IMR-90 (cell line): Measurements from ENCODE around the gene RAB38. TPM values are rescaled to one million over a fixed set of nuclear protein-coding genes. Genes with fewer than 3 reads are reported as not detected.

Source experiments
- ATAC-seq: fragments of 200-7000 bp; cut with Tn5 transposase; 2 replicates; pipeline ENCODE4 v1.9.1; 2020; ENCODE audit warnings: low read depth, mild to moderate bottlenecking, moderate library complexity
- BruUV-seq: library from RNA; stranded (reverse); fragments of 400-500 nt; replicated peaks from 2 replicates; lab custom pipeline; 2021; lab: Mats Ljungman, UMichigan
- CTCF ChIA-PET: fragments of 300-600 bp; formaldehyde crosslinking; extraction: SDS; loops from one replicate; lab custom pipeline; 2021; ENCODE audit warnings: antibody characterized with exemption; lab: Yijun Ruan, JAX
- POLR2A ChIA-PET: fragments of 300-600 bp; sonication (Branson Sonifier 250); formaldehyde crosslinking; loops from one replicate; lab custom pipeline; 2022; ENCODE audit warnings: antibody characterized with exemption; ENCODE audit not compliant: unreplicated experiment; lab: Charles Lee
- DNase-seq: peaks from one replicate; pipeline ENCODE4 v3.0.0; 2013
- H2AFZ ChIP-seq: replicated peaks from 2 replicates; pipeline ENCODE3; 2013; ENCODE audit warnings: low read length, mild to moderate bottlenecking; ENCODE audit not compliant: poor library complexity
- H2AK5ac ChIP-seq: 2 replicates; pipeline ENCODE4 v1.6.1; 2013; ENCODE audit warnings: low read depth, low read length, inconsistent platforms
- H2AK9ac ChIP-seq: replicated peaks from 2 replicates; pipeline ENCODE3; 2013; ENCODE audit warnings: mild to moderate bottlenecking, low read depth, low read length, moderate library complexity; ENCODE audit not compliant: poor library complexity
- H2BK120ac ChIP-seq: 2 replicates; pipeline ENCODE4 v1.6.1; 2013; ENCODE audit warnings: low read depth, low read length, inconsistent platforms
- H2BK15ac ChIP-seq: 3 replicates; pipeline ENCODE4 v1.6.1; 2013; ENCODE audit warnings: low read depth, low read length, inconsistent platforms
- H2BK20ac ChIP-seq: 2 replicates; pipeline ENCODE4 v1.6.1; 2013; ENCODE audit warnings: low read depth, mild to moderate bottlenecking, inconsistent platforms, low read length, moderate library complexity
- H2BK5ac ChIP-seq: 2 replicates; pipeline ENCODE4 v1.6.1; 2013; ENCODE audit warnings: mild to moderate bottlenecking, low read depth, low read length, inconsistent platforms; ENCODE audit not compliant: poor library complexity, severe bottlenecking
- H3K14ac ChIP-seq: replicated peaks from 2 replicates; pipeline ENCODE4 v1.6.1; 2013; ENCODE audit warnings: low read depth, low read length, inconsistent platforms
- H3K18ac ChIP-seq: 2 replicates; pipeline ENCODE4 v1.6.1; 2013; ENCODE audit warnings: low read depth, low read length, control low read depth
- H3K23ac ChIP-seq: 2 replicates; pipeline ENCODE4 v1.6.1; 2013; ENCODE audit warnings: low read depth, low read length, inconsistent platforms
- H3K27ac ChIP-seq: 2 replicates; pipeline ENCODE4 v1.5.1; 2013; ENCODE audit warnings: mild to moderate bottlenecking, control low read depth, low read length; ENCODE audit not compliant: insufficient read depth
- H3K27me3 ChIP-seq: 2 replicates; pipeline ENCODE4 v1.6.1; 2013; ENCODE audit warnings: low read length; ENCODE audit not compliant: control insufficient read depth, insufficient read depth
- H3K36me3 ChIP-seq: 2 replicates; pipeline ENCODE4 v1.6.1; 2013; ENCODE audit warnings: low read length, mixed read lengths; ENCODE audit not compliant: control insufficient read depth, insufficient read depth
- H3K4ac ChIP-seq: 2 replicates; pipeline ENCODE4 v1.6.1; 2013; ENCODE audit warnings: low read depth, low read length, inconsistent platforms
- H3K4me1 ChIP-seq: 2 replicates; pipeline ENCODE4 v1.6.1; 2013; ENCODE audit warnings: low read length, mixed read lengths; ENCODE audit not compliant: control insufficient read depth, insufficient read depth
- H3K4me2 ChIP-seq: 2 replicates; pipeline ENCODE4 v1.6.1; 2013; ENCODE audit warnings: low read depth, mild to moderate bottlenecking, control low read depth, low read length, moderate library complexity
- H3K4me3 ChIP-seq: 2 replicates; pipeline ENCODE4 v1.5.1; 2013; ENCODE audit warnings: low read depth, mild to moderate bottlenecking, control low read depth, low read length, moderate library complexity; ENCODE audit not compliant: insufficient read depth
- H3K56ac ChIP-seq: 2 replicates; pipeline ENCODE4 v1.6.1; 2013; ENCODE audit warnings: low read length, inconsistent platforms; ENCODE audit not compliant: insufficient read depth; ENCODE audit errors: extremely low read depth
- H3K79me1 ChIP-seq, 2 experiments: 2 replicates each; pipeline ENCODE4 v1.6.1; 2013; ENCODE audit warnings: low read length in 2 of 2, inconsistent platforms in 1 of 2, low read depth in 1 of 2
- H3K9ac ChIP-seq: 2 replicates; pipeline ENCODE4 v1.6.1; 2013; ENCODE audit warnings: low read depth, low read length, control low read depth
- H3K9me1 ChIP-seq: 2 replicates; pipeline ENCODE4 v1.6.1; 2013; ENCODE audit warnings: low read length, inconsistent platforms; ENCODE audit not compliant: insufficient read depth
- H3K9me3 ChIP-seq: 2 replicates; pipeline ENCODE4 v1.6.1; 2013; ENCODE audit warnings: low read length; ENCODE audit not compliant: control insufficient read depth, insufficient read depth
- H4K20me1 ChIP-seq: 2 replicates; pipeline ENCODE4 v1.6.1; 2013; ENCODE audit warnings: low read length, inconsistent platforms; ENCODE audit not compliant: insufficient read depth
- H4K5ac ChIP-seq: 2 replicates; pipeline ENCODE4 v1.6.1; 2013; ENCODE audit warnings: mild to moderate bottlenecking, low read depth, low read length, control low read depth
- H4K8ac ChIP-seq, 2 experiments: 2 replicates each; pipeline ENCODE4 v1.6.1; 2013; ENCODE audit warnings: low read depth in 2 of 2, low read length in 2 of 2, control low read depth in 1 of 2, inconsistent platforms in 1 of 2
- H4K91ac ChIP-seq: 2 replicates; pipeline ENCODE4 v1.6.1; 2013; ENCODE audit warnings: low read depth, low read length, inconsistent platforms; ENCODE audit not compliant: insufficient read depth
- BHLHE40 ChIP-seq: fragments of 150-350 bp; IDR thresholded peaks from 2 replicates; pipeline ENCODE4 v1.6.1; 2016; ENCODE audit warnings: mild to moderate bottlenecking, low read depth, low read length
- CEBPB ChIP-seq: IDR thresholded peaks from 2 replicates; pipeline ENCODE4 v1.6.1; 2012; ENCODE audit warnings: low read depth, low read length, improper control_type of control experiment
- CHD1 ChIP-seq: IDR thresholded peaks from 2 replicates; pipeline ENCODE4 v1.6.1; 2012; ENCODE audit warnings: low read depth, low read length, improper control_type of control experiment
- MAFK ChIP-seq: IDR thresholded peaks from 2 replicates; pipeline ENCODE4 v1.6.1; 2012; ENCODE audit warnings: low read depth, low read length, improper control_type of control experiment
- MAZ ChIP-seq: IDR thresholded peaks from 2 replicates; pipeline ENCODE4 v1.6.1; 2012; ENCODE audit warnings: low read depth, mild to moderate bottlenecking, low read length, improper control_type of control experiment, moderate library complexity, borderline replicate concordance
- NFE2L2 ChIP-seq: fragments of 150-350 bp; IDR thresholded peaks from 2 replicates; pipeline ENCODE4 v1.6.1; 2016; ENCODE audit warnings: low read depth, mild to moderate bottlenecking, low read length
- POLR2A ChIP-seq: IDR thresholded peaks from 2 replicates; pipeline ENCODE4 v1.6.1; 2012; ENCODE audit warnings: mild to moderate bottlenecking, low read depth, low read length
- RCOR1 ChIP-seq: IDR thresholded peaks from 2 replicates; pipeline ENCODE4 v1.6.1; 2012; ENCODE audit warnings: mild to moderate bottlenecking, low read length, improper control_type of control experiment; ENCODE audit not compliant: insufficient replicate concordance
- RFX5 ChIP-seq: IDR thresholded peaks from 2 replicates; pipeline ENCODE4 v1.8.0; 2012; ENCODE audit warnings: low read depth, mild to moderate bottlenecking, low read length, moderate library complexity
- WGBS, 2 experiments: methylation state at CpG; one replicate each; pipeline versions ENCODE4 v1.1.5 to v1.1.7; 2013; ENCODE audit warnings: missing lambda C conversion rate in 2 of 2; ENCODE audit not compliant: insufficient read length in 1 of 2; ENCODE audit errors: extremely low coverage in 2 of 2; 5-methylcytosine and 5-hydroxymethylcytosine counted together
- dilution Hi-C: fragments of 300-500 bp; cut with HindIII; formaldehyde crosslinking; loops from one replicate; pipeline ENCODE4 v1.14.3; 2018; ENCODE audit warnings: low sequenced_read_pairs; ENCODE audit not compliant: unreplicated experiment
- in situ Hi-C: fragments of 300-500 bp; cut with MboI; formaldehyde crosslinking; loops from 3 replicates; pipeline ENCODE4 v1.14.3; 2019; ENCODE audit warnings: low sequenced_read_pairs, inconsistent platforms, mixed read lengths
- intact Hi-C: fragments of 100-400 bp; cut with micrococcal nuclease; formaldehyde crosslinking; loops from 2 replicates; pipeline ENCODE4 v1.10.0; 2022
- polyA plus RNA-seq, 3 experiments: library from polyadenylated mRNA; depleted of rRNA; stranded (reverse); fragments of >200 nt; gene quantifications; 2 replicates each; pipeline ENCODE4 v1.2.3, GENCODE V29; 2012; ENCODE audit warnings: low replicate concordance in 1 of 3
- total RNA-seq: library from RNA; depleted of rRNA; stranded (reverse); fragments of >200 nt; gene quantifications from 2 replicates; pipeline ENCODE4 v1.2.3, GENCODE V29; 2012
- TF ChIP-seq, protein P1 (sequence below): fragments of 150-350 bp; IDR thresholded peaks from 2 replicates; pipeline ENCODE4 v1.6.1; 2016; ENCODE audit warnings: low read depth, mild to moderate bottlenecking, low read length, moderate library complexity, borderline replicate concordance
- TF ChIP-seq, protein P2 (sequence below): conservative IDR thresholded peaks from 2 replicates; pipeline ENCODE4 v1.5.1; 2012; ENCODE audit warnings: mild to moderate bottlenecking, low read depth, low read length, improper control_type of control experiment
- TF ChIP-seq, protein P3 (sequence below): fragments of 150-350 bp; IDR thresholded peaks from 2 replicates; pipeline ENCODE4 v1.6.1; 2017; ENCODE audit warnings: mild to moderate bottlenecking, antibody characterized with exemption, low read length, low read depth

The RAB38 gene
- total and polyA plus RNA-seq, 2 of the 4 experiments (the other 2 are of a cell fraction), result 5.0 to 6.5 TPM

DNA sequence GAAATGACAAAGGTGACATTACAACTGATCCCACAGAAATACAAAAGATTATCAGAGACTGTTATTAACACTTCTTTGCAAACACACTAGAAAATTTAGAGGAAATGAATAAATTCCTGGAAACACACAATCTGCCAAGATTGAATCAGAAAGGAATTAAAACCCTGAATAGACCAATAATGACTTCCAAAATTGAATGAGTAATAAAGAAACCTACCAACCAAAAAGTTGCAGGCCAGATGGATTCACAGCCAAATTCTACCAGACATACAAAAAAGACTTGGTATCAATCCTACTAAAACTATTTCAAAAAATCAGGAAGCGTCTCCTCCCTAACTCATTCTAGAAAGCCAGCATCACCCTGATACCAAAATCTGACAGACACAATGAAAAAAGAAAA lies 17.2 kb downstream of the RAB38 start:
- Histone ChIP-seq H3K27ac (no peak overlapping the region), H4K8ac (no peak overlapping the region), H3K23ac (no peak overlapping the region), H3K56ac (no peak overlapping the region), H3K9me3 (peaks cover 6% of the 10 kb centered on the region; the same call in 1 of the 2 replicates), H3K4ac (no peak overlapping the region), H2AFZ (no peak overlapping the region), H2BK120ac (no peak overlapping the region), H3K4me1 (peaks cover 2% of the 10 kb centered on the region), H3K4me3 (no peak overlapping the region), H2AK5ac (no peak overlapping the region), H2BK15ac (no peak overlapping the region), H2BK20ac (no peak overlapping the region), H4K20me1 (no peaks in the 10 kb centered on the region), H2BK5ac (no peak overlapping the region), H3K14ac (no peak overlapping the region), H4K91ac (no peak overlapping the region), H3K9me1 (no peaks in the 10 kb centered on the region), H3K36me3 (no peaks in the 10 kb centered on the region), H3K18ac (no peak overlapping the region), H3K79me1 (no peaks in the 10 kb centered on the region), H4K5ac (no peak overlapping the region), H3K4me2 (no peak overlapping the region), H3K27me3 (no peaks in the 10 kb centered on the region), H3K9ac (no peak overlapping the region), H2AK9ac (no peak overlapping the region)
- intact Hi-C loops (no loop called here), in situ Hi-C loops (no loop called here), dilution Hi-C loops (no loop called here)
- ATAC-seq (no peak), DNase-seq (no peak)
- BruUV-seq, result no TSS peak
- no CpG with 5 or more reads among the region's 1 CpG for WGBS, 2 experiments
- ChIA-PET POLR2A (no interaction called here), CTCF (no interaction called here)
- TF ChIP-seq RFX5 (no peak), POLR2A (no peak), RCOR1 (no peak), MAFK (no peak), MAZ (no peak), CEBPB (no peak), CHD1 (no peak), NFE2L2 (no peak), BHLHE40 (no peak)
- TF ChIP-seq, protein P1, sequence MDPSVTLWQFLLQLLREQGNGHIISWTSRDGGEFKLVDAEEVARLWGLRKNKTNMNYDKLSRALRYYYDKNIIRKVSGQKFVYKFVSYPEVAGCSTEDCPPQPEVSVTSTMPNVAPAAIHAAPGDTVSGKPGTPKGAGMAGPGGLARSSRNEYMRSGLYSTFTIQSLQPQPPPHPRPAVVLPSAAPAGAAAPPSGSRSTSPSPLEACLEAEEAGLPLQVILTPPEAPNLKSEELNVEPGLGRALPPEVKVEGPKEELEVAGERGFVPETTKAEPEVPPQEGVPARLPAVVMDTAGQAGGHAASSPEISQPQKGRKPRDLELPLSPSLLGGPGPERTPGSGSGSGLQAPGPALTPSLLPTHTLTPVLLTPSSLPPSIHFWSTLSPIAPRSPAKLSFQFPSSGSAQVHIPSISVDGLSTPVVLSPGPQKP, result no peak
- TF ChIP-seq, protein P2, sequence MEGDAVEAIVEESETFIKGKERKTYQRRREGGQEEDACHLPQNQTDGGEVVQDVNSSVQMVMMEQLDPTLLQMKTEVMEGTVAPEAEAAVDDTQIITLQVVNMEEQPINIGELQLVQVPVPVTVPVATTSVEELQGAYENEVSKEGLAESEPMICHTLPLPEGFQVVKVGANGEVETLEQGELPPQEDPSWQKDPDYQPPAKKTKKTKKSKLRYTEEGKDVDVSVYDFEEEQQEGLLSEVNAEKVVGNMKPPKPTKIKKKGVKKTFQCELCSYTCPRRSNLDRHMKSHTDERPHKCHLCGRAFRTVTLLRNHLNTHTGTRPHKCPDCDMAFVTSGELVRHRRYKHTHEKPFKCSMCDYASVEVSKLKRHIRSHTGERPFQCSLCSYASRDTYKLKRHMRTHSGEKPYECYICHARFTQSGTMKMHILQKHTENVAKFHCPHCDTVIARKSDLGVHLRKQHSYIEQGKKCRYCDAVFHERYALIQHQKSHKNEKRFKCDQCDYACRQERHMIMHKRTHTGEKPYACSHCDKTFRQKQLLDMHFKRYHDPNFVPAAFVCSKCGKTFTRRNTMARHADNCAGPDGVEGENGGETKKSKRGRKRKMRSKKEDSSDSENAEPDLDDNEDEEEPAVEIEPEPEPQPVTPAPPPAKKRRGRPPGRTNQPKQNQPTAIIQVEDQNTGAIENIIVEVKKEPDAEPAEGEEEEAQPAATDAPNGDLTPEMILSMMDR, result no peak
- TF ChIP-seq, protein P3, sequence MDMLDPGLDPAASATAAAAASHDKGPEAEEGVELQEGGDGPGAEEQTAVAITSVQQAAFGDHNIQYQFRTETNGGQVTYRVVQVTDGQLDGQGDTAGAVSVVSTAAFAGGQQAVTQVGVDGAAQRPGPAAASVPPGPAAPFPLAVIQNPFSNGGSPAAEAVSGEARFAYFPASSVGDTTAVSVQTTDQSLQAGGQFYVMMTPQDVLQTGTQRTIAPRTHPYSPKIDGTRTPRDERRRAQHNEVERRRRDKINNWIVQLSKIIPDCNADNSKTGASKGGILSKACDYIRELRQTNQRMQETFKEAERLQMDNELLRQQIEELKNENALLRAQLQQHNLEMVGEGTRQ, result no peak
